NCI-H2029 (cell line): ENCODE results near the gene EXOG.
A peak's percentile ranks its signal among the peaks of the same experiment; 100 is the strongest.

ENCODE experiments used
- DNase-seq: peaks from one replicate; lab custom pipeline; 2025; lab: John Stamatoyannopoulos, UW

Gene EXOG

GRCh38 chr3:38496131-38496910 lies at the start of gene EXOG:
EXOG (plus strand) TSS chr3:38496340; CDS start chr3:38496368, 28 bp downstream.
- DNase-seq, result peak; percentile 91

- no peak for DNase-seq
These were observed 49.3 kb upstream of the EXOG start for GRCh38 chr3:38446812-38447211.

GRCh38 chr3:38450853-38451252 lies 45.3 kb upstream of the EXOG start:
- DNase-seq, result no peak

GRCh38 chr3:38453075-38453912 lies 42.8 kb upstream of the EXOG start, which contains the start of gene ACVR2B:
ACVR2B (plus strand) TSS chr3:38453890; CDS start chr3:38454323, 433 bp downstream.
- DNase-seq, result peak; percentile 82

- no peak for DNase-seq
These were observed 42.3 kb upstream of the EXOG start for GRCh38 chr3:38453913-38454177.

GRCh38 chr3:38454178-38454883 lies 41.8 kb upstream of the EXOG start:
- peak; percentile 53 for DNase-seq

GRCh38 chr3:38454884-38455638 lies 41.1 kb upstream of the EXOG start:
- DNase-seq, result peak; percentile 85

GRCh38 chr3:38455639-38456430 lies 40.3 kb upstream of the EXOG start:
- no peak for DNase-seq

- no peak for DNase-seq
These were observed 38.8 kb upstream of the EXOG start for GRCh38 chr3:38457111-38458003.

GRCh38 chr3:38458796-38459498 lies 37.2 kb upstream of the EXOG start:
- DNase-seq, result peak; percentile 91

- DNase-seq, result no peak
These were observed 36.6 kb upstream of the EXOG start for GRCh38 chr3:38459499-38460048.

- no peak for DNase-seq
These were observed 35.5 kb upstream of the EXOG start for GRCh38 chr3:38460377-38461270.

GRCh38 chr3:38465588-38466154 lies 30.5 kb upstream of the EXOG start:
- DNase-seq, result no peak

- no peak for DNase-seq
These were observed 27.4 kb upstream of the EXOG start for GRCh38 chr3:38468765-38469164.

GRCh38 chr3:38469852-38470251 lies 26.3 kb upstream of the EXOG start:
- DNase-seq, result no peak

- DNase-seq, result no peak
These were observed 24.8 kb upstream of the EXOG start for GRCh38 chr3:38471260-38471857.

GRCh38 chr3:38472342-38472741 lies 23.8 kb upstream of the EXOG start:
- peak; percentile 5 for DNase-seq
